KMS-11 (cell line): ENCODE results near the gene NCK2.
A peak's percentile ranks its signal among the peaks of the same experiment; 100 is the strongest.

Experiments
- H2AFZ ChIP-seq: fragments of 200-600 bp; sonication (generic); 2 replicates; pipeline ENCODE4 v1.6.1; 2016; ENCODE audit warnings: antibody characterized with exemption, mixed run types, low read depth
- H3K27ac ChIP-seq: fragments of 200-600 bp; sonication (generic); 2 replicates; pipeline ENCODE4 v1.6.1; 2016; ENCODE audit warnings: mild to moderate bottlenecking, mixed run types
- H3K27me3 ChIP-seq: fragments of 200-600 bp; sonication (generic); 2 replicates; pipeline ENCODE4 v1.6.1; 2017; ENCODE audit warnings: mild to moderate bottlenecking, low read depth, mixed run types, moderate library complexity; ENCODE audit not compliant: insufficient read depth
- H3K36me3 ChIP-seq: fragments of 200-600 bp; sonication (generic); 2 replicates; pipeline ENCODE4 v1.6.1; 2017; ENCODE audit warnings: mild to moderate bottlenecking, mixed run types; ENCODE audit not compliant: insufficient read depth
- H3K4me1 ChIP-seq: fragments of 200-600 bp; sonication (generic); 2 replicates; pipeline ENCODE4 v1.6.1; 2016; ENCODE audit warnings: mild to moderate bottlenecking, low read depth, mixed run types; ENCODE audit not compliant: poor library complexity, severe bottlenecking
- H3K4me2 ChIP-seq: fragments of 200-600 bp; sonication (generic); 2 replicates; pipeline ENCODE4 v1.7.0; 2016; ENCODE audit warnings: mild to moderate bottlenecking, mixed run types
- H3K4me3 ChIP-seq: fragments of 200-600 bp; sonication (generic); IDR thresholded peaks from 2 replicates; pipeline ENCODE4 v1.6.1; 2017; ENCODE audit warnings: low read depth, low read length, mixed read lengths; ENCODE audit not compliant: insufficient read depth
- H3K79me2 ChIP-seq: fragments of 200-600 bp; sonication (generic); 2 replicates; pipeline ENCODE4 v1.6.1; 2016; ENCODE audit warnings: low read depth, mixed run types; ENCODE audit not compliant: insufficient read depth
- H3K9ac ChIP-seq: fragments of 200-600 bp; sonication (generic); 2 replicates; pipeline ENCODE4 v1.6.1; 2016; ENCODE audit warnings: mild to moderate bottlenecking, mixed run types
- H4K20me1 ChIP-seq: fragments of 200-600 bp; sonication (generic); 2 replicates; pipeline ENCODE4 v1.6.1; 2016; ENCODE audit warnings: mild to moderate bottlenecking, mixed run types; ENCODE audit not compliant: insufficient read depth
- TF ChIP-seq, protein P1 (sequence below): fragments of 200-600 bp; sonication (generic); conservative IDR thresholded peaks from 2 replicates; pipeline ENCODE4 v1.6.1; 2017; ENCODE audit warnings: low read depth, mild to moderate bottlenecking, antibody characterized with exemption, low read length, moderate library complexity, mixed read lengths

NCK2 gene

GRCh38 chr2:105802587-105802986, 57.9 kb downstream of the NCK2 start:
- H3K79me2 ChIP-seq = peaks cover 71% of the 10 kb centered on the region
- 0 out of 2 replicates have a peak overlapping the region, but pooled peaks have one; percentile 3 for H2AFZ ChIP-seq
- H3K36me3 ChIP-seq = no peaks in the 10 kb centered on the region
- H3K9ac ChIP-seq = peak overlapping the region; percentile 77
- no peaks in the 10 kb centered on the region for H3K27me3 ChIP-seq
- H3K4me2 ChIP-seq = peak overlapping the region; percentile 67
- H3K4me1 ChIP-seq = peaks cover 99% of the 10 kb centered on the region
- H3K27ac ChIP-seq = peak overlapping the region; percentile 98
- no peaks in the 10 kb centered on the region for H4K20me1 ChIP-seq
- TF ChIP-seq, protein P1, sequence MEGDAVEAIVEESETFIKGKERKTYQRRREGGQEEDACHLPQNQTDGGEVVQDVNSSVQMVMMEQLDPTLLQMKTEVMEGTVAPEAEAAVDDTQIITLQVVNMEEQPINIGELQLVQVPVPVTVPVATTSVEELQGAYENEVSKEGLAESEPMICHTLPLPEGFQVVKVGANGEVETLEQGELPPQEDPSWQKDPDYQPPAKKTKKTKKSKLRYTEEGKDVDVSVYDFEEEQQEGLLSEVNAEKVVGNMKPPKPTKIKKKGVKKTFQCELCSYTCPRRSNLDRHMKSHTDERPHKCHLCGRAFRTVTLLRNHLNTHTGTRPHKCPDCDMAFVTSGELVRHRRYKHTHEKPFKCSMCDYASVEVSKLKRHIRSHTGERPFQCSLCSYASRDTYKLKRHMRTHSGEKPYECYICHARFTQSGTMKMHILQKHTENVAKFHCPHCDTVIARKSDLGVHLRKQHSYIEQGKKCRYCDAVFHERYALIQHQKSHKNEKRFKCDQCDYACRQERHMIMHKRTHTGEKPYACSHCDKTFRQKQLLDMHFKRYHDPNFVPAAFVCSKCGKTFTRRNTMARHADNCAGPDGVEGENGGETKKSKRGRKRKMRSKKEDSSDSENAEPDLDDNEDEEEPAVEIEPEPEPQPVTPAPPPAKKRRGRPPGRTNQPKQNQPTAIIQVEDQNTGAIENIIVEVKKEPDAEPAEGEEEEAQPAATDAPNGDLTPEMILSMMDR = no peak
- no peak overlapping the region for H3K4me3 ChIP-seq

DNA sequence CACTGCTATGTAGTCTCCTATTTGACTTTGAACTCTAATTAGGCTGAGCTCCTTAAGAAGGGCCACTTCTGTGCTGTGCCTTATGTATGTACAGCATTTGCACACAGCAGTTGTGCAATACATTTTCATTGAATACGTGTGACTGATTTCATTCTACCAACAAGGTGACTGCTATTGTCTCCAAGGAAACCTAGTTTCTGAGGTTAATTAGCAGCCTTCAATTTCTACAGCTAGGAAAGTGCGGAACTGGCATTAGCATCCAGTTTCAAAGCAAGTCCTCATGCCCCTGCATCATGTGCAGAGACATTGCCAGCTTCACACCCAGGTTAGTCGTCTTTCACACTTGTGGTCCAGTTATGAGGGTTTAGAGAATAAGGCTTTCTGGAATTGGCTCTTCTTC, 58.6 kb downstream of the NCK2 start:
- Histone ChIP-seq H3K36me3 (no peaks in the 10 kb centered on the region), H3K9ac (peak overlapping the region; percentile 77), H2AFZ (no peak overlapping the region), H3K4me1 (peaks cover 97% of the 10 kb centered on the region), H3K27ac (peak overlapping the region; percentile 98), H3K27me3 (no peaks in the 10 kb centered on the region), H3K79me2 (peaks cover 71% of the 10 kb centered on the region), H4K20me1 (no peaks in the 10 kb centered on the region), H3K4me2 (peak overlapping the region; percentile 67), H3K4me3 (no peak overlapping the region)
- TF ChIP-seq, protein P1 = no peak

DNA sequence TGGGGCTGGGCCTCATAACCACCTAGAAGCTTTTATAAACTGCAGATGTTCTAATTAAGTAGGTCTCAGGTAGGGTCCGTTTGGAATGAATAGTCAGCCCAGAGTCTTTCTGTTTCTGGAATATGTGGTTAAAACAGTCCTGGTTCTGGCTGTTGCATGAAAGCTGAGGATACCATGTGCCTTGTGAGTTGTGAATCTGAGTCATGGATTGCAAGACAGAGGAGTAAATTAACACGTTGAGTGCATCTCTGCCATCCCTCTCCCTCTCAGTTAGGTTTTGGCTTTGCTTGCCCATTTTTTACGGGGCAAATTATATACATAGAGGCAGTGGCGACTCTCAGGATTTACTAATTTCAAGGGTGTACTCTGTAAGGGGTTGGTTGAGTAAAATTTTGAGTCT, 59.1 kb downstream of the NCK2 start:
- Histone ChIP-seq H3K79me2 (peaks cover 72% of the 10 kb centered on the region), H3K4me2 (peak overlapping the region; percentile 67), H3K27ac (peak overlapping the region; percentile 98)

DNA sequence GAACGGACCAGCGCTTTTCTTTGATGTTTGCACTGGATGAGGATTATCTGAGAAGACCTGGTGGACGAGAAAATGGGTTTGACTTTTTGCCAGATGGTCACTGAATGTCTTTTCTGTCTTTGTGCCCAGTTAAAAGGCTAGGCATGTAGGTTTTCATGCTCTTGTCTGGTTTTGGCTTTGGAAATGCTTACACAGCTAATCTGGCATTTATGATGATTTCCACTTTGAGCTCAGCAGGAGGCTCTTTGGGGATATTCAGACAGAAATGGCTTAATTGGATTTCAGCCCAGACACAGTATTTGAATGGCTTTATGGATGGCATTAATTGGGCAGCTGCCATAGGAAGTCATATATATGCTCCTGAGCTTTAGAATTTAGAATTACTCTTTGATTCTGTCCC, 59.6 kb downstream of the NCK2 start:
- peak overlapping the region; percentile 98 for H3K27ac ChIP-seq

More for the DNA sequence above, 59.1 kb downstream of the NCK2 start:
- Histone ChIP-seq H4K20me1 (no peaks in the 10 kb centered on the region), H3K4me1 (peaks cover 97% of the 10 kb centered on the region), H2AFZ (no peak overlapping the region), H3K9ac (peak overlapping the region; percentile 77), H3K4me3 (no peak overlapping the region), H3K36me3 (no peaks in the 10 kb centered on the region), H3K27me3 (no peaks in the 10 kb centered on the region)
- TF ChIP-seq, protein P1 = no peak

More for the DNA sequence above, 59.6 kb downstream of the NCK2 start:
- no peaks in the 10 kb centered on the region for H3K27me3 ChIP-seq
- H4K20me1 ChIP-seq = no peaks in the 10 kb centered on the region
- peak overlapping the region; percentile 67 for H3K4me2 ChIP-seq
- H3K36me3 ChIP-seq = no peaks in the 10 kb centered on the region
- H3K4me1 ChIP-seq = peaks cover 97% of the 10 kb centered on the region
- no peak overlapping the region for H3K4me3 ChIP-seq
- H2AFZ ChIP-seq = no peak overlapping the region
- peak overlapping the region; percentile 77 for H3K9ac ChIP-seq
- peaks cover 71% of the 10 kb centered on the region for H3K79me2 ChIP-seq
- TF ChIP-seq, protein P1 = no peak
